Measurements from ENCODE around the gene ASB6. TPM values are rescaled to one million over a fixed set of nuclear protein-coding genes. Genes with fewer than 3 reads are reported as not detected.

Gene ASB6
- total RNA-seq, 3 donors from 2014 or later, result 32.1 to 35.3 (median 35.1) TPM

- H3K9me3 Mint-ChIP-seq, result no peaks in the 10 kb centered on the region
- no peak overlapping the region for H3K4me3 Mint-ChIP-seq
- H3K27me3 Mint-ChIP-seq (ENCODE audit: low read depth), result peaks cover 7% of the 10 kb centered on the region
- no peaks in the 10 kb centered on the region for H3K4me1 Mint-ChIP-seq (ENCODE audit: low read depth)
- no peaks in the 10 kb centered on the region for H3K36me3 Mint-ChIP-seq (ENCODE audit: insufficient read depth)
- ATAC-seq (peak in 1 of 2 donors; percentile 37), DNase-seq (no peak)
Measured at GRCh38 chr9:129656795-129657390, 14.9 kb upstream of the ASB6 start.

GRCh38 chr9:129655696-129656095 is 13.7 kb upstream of the ASB6 start:
- H3K4me3 Mint-ChIP-seq, result no peak overlapping the region
- no peaks in the 10 kb centered on the region for H3K9me3 Mint-ChIP-seq
- H3K27me3 Mint-ChIP-seq (ENCODE audit: low read depth), result peaks cover 7% of the 10 kb centered on the region
- H3K4me1 Mint-ChIP-seq (ENCODE audit: low read depth), result no peaks in the 10 kb centered on the region
- H3K36me3 Mint-ChIP-seq (ENCODE audit: insufficient read depth), result no peaks in the 10 kb centered on the region
- ATAC-seq (no peak), DNase-seq (no peak)

GRCh38 chr9:129655154-129655553 is 13.2 kb upstream of the ASB6 start:
- no peak overlapping the region for H3K4me3 Mint-ChIP-seq
- peaks cover 7% of the 10 kb centered on the region for H3K27me3 Mint-ChIP-seq (ENCODE audit: low read depth)
- no peaks in the 10 kb centered on the region for H3K36me3 Mint-ChIP-seq (ENCODE audit: insufficient read depth)
- H3K4me1 Mint-ChIP-seq (ENCODE audit: low read depth), result no peaks in the 10 kb centered on the region
- no peaks in the 10 kb centered on the region for H3K9me3 Mint-ChIP-seq
- ATAC-seq, result no peak
- DNase-seq, result no peak

DNA sequence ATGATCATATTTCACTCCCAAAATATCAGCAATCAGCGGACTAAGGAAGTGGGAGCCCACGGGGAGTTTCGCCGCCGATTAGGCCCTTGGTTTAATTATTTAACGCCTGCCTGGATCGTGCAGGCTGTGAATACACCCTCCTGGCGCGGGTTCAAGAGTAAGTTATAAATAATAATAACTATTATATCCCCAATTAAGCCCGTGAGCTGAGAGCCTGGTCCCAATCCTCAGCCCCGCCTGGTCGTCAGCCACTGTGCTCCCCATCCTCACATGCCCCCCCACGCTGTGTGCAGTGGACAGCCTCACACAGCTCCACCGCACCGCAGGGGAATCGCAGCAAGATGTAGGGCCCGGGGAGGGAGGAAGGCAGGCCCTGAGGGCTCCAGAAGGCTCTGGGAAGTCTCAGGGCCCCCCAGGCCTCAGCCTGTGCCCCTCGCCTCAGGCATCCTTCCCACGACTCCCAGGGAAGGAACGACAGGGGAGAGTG is 12.6 kb upstream of the ASB6 start:
- ATAC-seq (no peak), DNase-seq (no peak)
- peaks cover 7% of the 10 kb centered on the region for H3K27me3 Mint-ChIP-seq (ENCODE audit: low read depth)
- H3K9me3 Mint-ChIP-seq, result no peaks in the 10 kb centered on the region
- H3K36me3 Mint-ChIP-seq (ENCODE audit: insufficient read depth), result no peaks in the 10 kb centered on the region
- no peaks in the 10 kb centered on the region for H3K4me1 Mint-ChIP-seq (ENCODE audit: low read depth)
- no peak overlapping the region for H3K4me3 Mint-ChIP-seq

DNA sequence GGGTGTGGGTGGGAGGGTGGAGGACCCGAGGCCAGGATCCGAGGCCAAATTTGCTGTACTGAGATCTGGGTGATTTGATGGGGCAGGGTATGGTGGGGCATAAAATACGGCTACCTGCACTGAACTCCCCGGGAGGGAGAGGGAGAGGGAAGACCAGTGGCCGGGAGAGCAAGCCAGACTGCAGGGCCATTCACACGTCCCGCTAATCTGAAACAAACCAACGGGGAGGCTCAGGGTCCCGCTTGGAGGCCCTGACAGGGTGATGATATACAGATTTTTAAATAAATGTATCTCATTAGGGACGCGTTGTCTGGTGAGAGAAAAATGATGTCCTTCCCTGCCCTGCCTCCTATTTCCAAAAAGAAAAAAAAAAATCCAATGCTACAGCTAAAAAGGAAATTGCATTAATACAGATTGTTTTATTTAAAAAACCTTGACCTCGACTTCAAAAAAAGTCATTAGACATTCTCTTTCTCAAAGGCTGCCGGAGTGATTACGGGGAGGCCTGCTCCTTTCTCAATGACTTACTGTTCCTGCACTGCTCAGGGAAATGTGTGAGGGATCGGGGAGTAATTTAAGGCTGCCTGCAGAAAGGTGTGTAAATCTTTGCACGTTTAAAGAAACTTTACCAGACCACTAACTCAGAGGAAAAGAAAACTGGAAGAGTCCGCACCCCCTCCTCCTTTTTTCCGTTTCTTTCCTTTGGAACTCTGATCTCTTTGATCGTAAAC is 12.0 kb upstream of the ASB6 start:
- no peak overlapping the region for H3K4me3 Mint-ChIP-seq

DNA sequence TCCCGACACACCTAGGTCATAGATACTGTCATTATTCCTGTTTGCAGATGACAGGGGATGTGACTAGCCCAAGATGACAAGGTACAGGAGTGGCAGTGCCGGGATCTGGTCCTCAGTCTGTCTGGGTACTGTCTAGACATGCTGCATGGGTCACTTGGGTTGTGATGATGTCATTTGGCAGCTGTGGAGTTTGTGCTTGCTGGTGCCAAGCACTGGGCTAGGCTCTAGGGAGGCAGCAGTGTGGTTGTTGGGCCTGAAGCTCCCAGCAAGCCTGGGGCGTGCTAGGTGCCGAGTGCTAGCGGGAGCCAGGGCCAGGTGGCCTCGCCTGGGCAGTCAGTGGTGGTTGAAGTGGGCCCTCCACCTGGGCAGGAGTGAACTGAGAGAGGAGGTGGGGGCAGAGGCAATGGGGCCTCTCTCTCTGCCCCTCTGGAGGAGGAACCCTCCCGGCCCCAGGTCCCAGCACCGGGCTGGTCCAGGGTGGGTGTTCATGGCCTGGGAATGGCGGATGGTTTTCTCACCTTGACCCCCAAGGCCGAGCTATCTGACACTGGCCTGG is 8.8 kb upstream of the ASB6 start:
- Mint-ChIP-seq H3K36me3 (ENCODE audit: insufficient read depth) (no peaks in the 10 kb centered on the region), H3K4me3 (no peak overlapping the region), H3K27me3 (ENCODE audit: low read depth) (peaks cover 7% of the 10 kb centered on the region), H3K4me1 (ENCODE audit: low read depth) (no peaks in the 10 kb centered on the region), H3K9me3 (no peaks in the 10 kb centered on the region)
- DNase-seq (no peak), ATAC-seq (no peak)

More for the DNA sequence above, 12.0 kb upstream of the ASB6 start:
- Mint-ChIP-seq H3K9me3 (no peaks in the 10 kb centered on the region), H3K27me3 (ENCODE audit: low read depth) (peaks cover 7% of the 10 kb centered on the region), H3K36me3 (ENCODE audit: insufficient read depth) (no peaks in the 10 kb centered on the region), H3K4me1 (ENCODE audit: low read depth) (no peaks in the 10 kb centered on the region)
- no peak for DNase-seq
- no peak for ATAC-seq

GRCh38 chr9:129649726-129650679 is 8.1 kb upstream of the ASB6 start:
- Mint-ChIP-seq H3K4me3 (no peak overlapping the region), H3K9me3 (no peaks in the 10 kb centered on the region), H3K36me3 (ENCODE audit: insufficient read depth) (no peaks in the 10 kb centered on the region), H3K27me3 (ENCODE audit: low read depth) (peaks cover 3% of the 10 kb centered on the region), H3K4me1 (ENCODE audit: low read depth) (no peaks in the 10 kb centered on the region)
- no peak for ATAC-seq
- no peak for DNase-seq

GRCh38 chr9:129648764-129649115 is 6.8 kb upstream of the ASB6 start:
- no peaks in the 10 kb centered on the region for H3K4me1 Mint-ChIP-seq (ENCODE audit: low read depth)
- no peak overlapping the region for H3K4me3 Mint-ChIP-seq
- H3K27me3 Mint-ChIP-seq (ENCODE audit: low read depth), result peaks cover 3% of the 10 kb centered on the region
- no peaks in the 10 kb centered on the region for H3K9me3 Mint-ChIP-seq
- DNase-seq (no peak), ATAC-seq (no peak)
- H3K36me3 Mint-ChIP-seq (ENCODE audit: insufficient read depth), result no peaks in the 10 kb centered on the region

- DNase-seq, result no peak
- no peaks in the 10 kb centered on the region for H3K36me3 Mint-ChIP-seq (ENCODE audit: insufficient read depth)
- no peak for ATAC-seq
- no peaks in the 10 kb centered on the region for H3K4me1 Mint-ChIP-seq (ENCODE audit: low read depth)
- H3K4me3 Mint-ChIP-seq, result no peak overlapping the region
- peaks cover 2% of the 10 kb centered on the region for H3K27me3 Mint-ChIP-seq (ENCODE audit: low read depth)
- no peaks in the 10 kb centered on the region for H3K9me3 Mint-ChIP-seq
Measured at GRCh38 chr9:129648092-129648763, 6.3 kb upstream of the ASB6 start.

- no peak overlapping the region for H3K4me3 Mint-ChIP-seq
- no peaks in the 10 kb centered on the region for H3K9me3 Mint-ChIP-seq
- no peaks in the 10 kb centered on the region for H3K4me1 Mint-ChIP-seq (ENCODE audit: low read depth)
- peaks cover 2% of the 10 kb centered on the region for H3K27me3 Mint-ChIP-seq (ENCODE audit: low read depth)
- no peaks in the 10 kb centered on the region for H3K36me3 Mint-ChIP-seq (ENCODE audit: insufficient read depth)
- DNase-seq, result no peak
- no peak for ATAC-seq
Measured at GRCh38 chr9:129647635-129648034, 5.7 kb upstream of the ASB6 start.

DNA sequence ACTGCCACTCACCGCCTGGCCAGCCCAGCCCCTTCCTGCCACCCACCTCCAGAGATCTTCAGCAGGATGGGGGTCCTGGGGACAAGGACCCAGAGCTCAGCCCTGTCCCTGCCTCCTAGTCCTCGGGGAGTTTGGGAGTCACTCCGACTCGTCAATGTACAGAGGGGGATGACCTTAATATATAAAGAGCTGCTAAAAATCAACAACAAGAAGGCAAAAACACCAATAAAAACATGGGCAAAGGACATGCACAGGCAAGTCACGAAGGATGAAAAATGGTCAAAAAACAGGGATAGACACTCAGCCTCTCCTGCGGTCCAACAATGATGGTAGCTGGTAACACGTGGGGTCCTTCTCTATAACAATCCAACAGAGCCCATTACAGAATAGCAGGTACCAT is 4.7 kb upstream of the ASB6 start:
- no peaks in the 10 kb centered on the region for H3K9me3 Mint-ChIP-seq
- no peak overlapping the region for H3K4me3 Mint-ChIP-seq
- no peak for DNase-seq
- no peak for ATAC-seq
- peaks cover 3% of the 10 kb centered on the region for H3K4me1 Mint-ChIP-seq (ENCODE audit: low read depth)
- no peaks in the 10 kb centered on the region for H3K36me3 Mint-ChIP-seq (ENCODE audit: insufficient read depth)
- H3K27me3 Mint-ChIP-seq (ENCODE audit: low read depth), result peaks cover 2% of the 10 kb centered on the region

GRCh38 chr9:129646252-129646651 is 4.3 kb upstream of the ASB6 start:
- H3K4me1 Mint-ChIP-seq (ENCODE audit: low read depth), result peaks cover 4% of the 10 kb centered on the region
- no peak for ATAC-seq
- no peaks in the 10 kb centered on the region for H3K9me3 Mint-ChIP-seq
- H3K36me3 Mint-ChIP-seq (ENCODE audit: insufficient read depth), result no peaks in the 10 kb centered on the region
- no peak for DNase-seq
- H3K4me3 Mint-ChIP-seq, result no peak overlapping the region
- H3K27me3 Mint-ChIP-seq (ENCODE audit: low read depth), result peaks cover 2% of the 10 kb centered on the region

- DNase-seq, result no peak
- Mint-ChIP-seq H3K4me1 (ENCODE audit: low read depth) (peaks cover 18% of the 10 kb centered on the region), H3K27me3 (ENCODE audit: low read depth) (peaks cover 2% of the 10 kb centered on the region), H3K36me3 (ENCODE audit: insufficient read depth) (no peaks in the 10 kb centered on the region), H3K4me3 (no peak overlapping the region), H3K9me3 (no peaks in the 10 kb centered on the region)
- no peak for ATAC-seq
Measured at GRCh38 chr9:129644902-129645301, 3.0 kb upstream of the ASB6 start.

DNA sequence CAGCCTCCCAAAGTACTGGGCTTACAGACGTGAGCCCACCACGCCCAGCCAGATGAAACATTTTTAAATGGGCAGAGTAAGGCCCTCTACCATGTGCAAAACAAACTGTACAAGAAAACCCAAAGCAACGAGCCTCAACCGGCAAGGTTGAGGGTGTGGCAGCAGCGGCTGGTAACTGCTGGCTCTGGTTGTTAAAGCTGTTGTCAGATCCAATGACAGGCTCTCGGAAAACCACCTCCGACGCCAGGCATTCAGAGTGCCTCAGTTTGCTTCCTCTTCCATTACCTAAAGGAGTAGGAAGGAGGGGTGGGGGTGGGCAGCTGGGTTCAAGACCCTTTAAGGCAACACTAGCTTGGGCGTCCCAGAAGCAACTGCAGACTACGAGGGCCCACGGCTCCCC is 2.4 kb upstream of the ASB6 start:
- Mint-ChIP-seq H3K4me1 (ENCODE audit: low read depth) (peaks cover 20% of the 10 kb centered on the region), H3K36me3 (ENCODE audit: insufficient read depth) (no peaks in the 10 kb centered on the region), H3K4me3 (no peak overlapping the region), H3K9me3 (no peaks in the 10 kb centered on the region), H3K27me3 (ENCODE audit: low read depth) (peaks cover 2% of the 10 kb centered on the region)
- ATAC-seq (no peak), DNase-seq (no peak)

Data from activated T-cell treated with anti-CD3 and anti-CD28 coated beads, Interleukin-2, amount 50 U/mL, for 4 hours (primary cell).